ENCODE data around the gene SCAF4.

GRCh38 chr21:31741116-31741515 is 9.2 kb upstream of the SCAF4 start:
- TF ChIP-seq CTCF (IDR thresholded peaks at IDR 0.05) (no peak), POLR2A (IDR thresholded peaks at IDR 0.05) (no peak)

Data from esophagus squamous epithelium (tissue), 4 donors.